Epithelial cell of esophagus (primary cell): Measurements from ENCODE around the gene RALGAPA2.

ENCODE experiments used
- DNase-seq: peaks from one replicate; pipeline ENCODE4 v3.0.0; 2010; ENCODE audit warnings: low read depth
- H3K4me3 ChIP-seq: 2 replicates; pipeline ENCODE4 v1.5.1; 2011; ENCODE audit warnings: mild to moderate bottlenecking, low read length, control low read depth
- TF ChIP-seq, protein P1 (sequence below): IDR thresholded peaks from 2 replicates; pipeline ENCODE4 v1.5.1; 2011; ENCODE audit warnings: low read depth, mild to moderate bottlenecking, low read length, control low read depth, inconsistent platforms; ENCODE audit not compliant: insufficient read depth; ENCODE audit errors: missing control alignments

Gene RALGAPA2

DNA sequence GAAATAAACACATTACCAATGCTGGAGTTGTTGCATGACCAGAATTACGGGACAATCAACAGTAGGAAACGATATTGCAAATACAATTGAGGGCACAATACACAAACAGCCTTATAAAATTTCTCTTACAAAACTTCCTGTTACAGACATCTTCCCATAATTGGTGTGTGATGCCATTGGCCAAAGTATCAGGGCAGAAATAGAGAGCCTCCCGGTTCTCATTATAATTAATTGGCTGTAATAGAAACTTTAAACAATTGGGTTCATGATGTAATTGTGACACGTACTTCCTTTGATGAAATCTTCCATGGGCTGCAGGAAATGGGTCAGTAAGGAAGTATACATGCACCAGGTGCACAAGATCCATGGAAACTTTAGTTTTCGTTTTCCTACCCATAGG lies 40.3 kb upstream of the RALGAPA2 start:
- no peak overlapping the region for H3K4me3 ChIP-seq
- DNase-seq = no peak
- TF ChIP-seq, protein P1, sequence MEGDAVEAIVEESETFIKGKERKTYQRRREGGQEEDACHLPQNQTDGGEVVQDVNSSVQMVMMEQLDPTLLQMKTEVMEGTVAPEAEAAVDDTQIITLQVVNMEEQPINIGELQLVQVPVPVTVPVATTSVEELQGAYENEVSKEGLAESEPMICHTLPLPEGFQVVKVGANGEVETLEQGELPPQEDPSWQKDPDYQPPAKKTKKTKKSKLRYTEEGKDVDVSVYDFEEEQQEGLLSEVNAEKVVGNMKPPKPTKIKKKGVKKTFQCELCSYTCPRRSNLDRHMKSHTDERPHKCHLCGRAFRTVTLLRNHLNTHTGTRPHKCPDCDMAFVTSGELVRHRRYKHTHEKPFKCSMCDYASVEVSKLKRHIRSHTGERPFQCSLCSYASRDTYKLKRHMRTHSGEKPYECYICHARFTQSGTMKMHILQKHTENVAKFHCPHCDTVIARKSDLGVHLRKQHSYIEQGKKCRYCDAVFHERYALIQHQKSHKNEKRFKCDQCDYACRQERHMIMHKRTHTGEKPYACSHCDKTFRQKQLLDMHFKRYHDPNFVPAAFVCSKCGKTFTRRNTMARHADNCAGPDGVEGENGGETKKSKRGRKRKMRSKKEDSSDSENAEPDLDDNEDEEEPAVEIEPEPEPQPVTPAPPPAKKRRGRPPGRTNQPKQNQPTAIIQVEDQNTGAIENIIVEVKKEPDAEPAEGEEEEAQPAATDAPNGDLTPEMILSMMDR = no peak

DNA sequence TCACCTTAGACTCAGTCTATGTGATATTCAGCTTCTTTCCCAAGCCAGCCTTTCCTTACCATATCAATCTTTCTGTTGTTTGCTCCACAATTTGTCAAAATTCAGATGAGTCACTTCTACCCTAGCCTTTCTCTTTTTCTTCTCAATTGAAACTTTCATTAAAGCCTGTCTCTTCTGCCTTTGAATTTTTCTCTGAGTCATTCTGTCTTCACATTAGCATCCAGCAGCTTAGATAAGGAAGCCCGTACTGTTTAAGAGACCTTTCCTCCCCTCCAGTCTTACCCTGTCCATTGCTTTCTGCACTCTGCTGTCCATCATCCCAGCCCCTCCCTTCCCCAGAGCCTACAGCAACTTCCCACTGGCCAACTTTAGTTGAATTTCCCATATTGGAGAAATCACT lies 34.9 kb upstream of the RALGAPA2 start:
- no peak overlapping the region for H3K4me3 ChIP-seq
- DNase-seq = no peak
- TF ChIP-seq, protein P1 = no peak

DNA sequence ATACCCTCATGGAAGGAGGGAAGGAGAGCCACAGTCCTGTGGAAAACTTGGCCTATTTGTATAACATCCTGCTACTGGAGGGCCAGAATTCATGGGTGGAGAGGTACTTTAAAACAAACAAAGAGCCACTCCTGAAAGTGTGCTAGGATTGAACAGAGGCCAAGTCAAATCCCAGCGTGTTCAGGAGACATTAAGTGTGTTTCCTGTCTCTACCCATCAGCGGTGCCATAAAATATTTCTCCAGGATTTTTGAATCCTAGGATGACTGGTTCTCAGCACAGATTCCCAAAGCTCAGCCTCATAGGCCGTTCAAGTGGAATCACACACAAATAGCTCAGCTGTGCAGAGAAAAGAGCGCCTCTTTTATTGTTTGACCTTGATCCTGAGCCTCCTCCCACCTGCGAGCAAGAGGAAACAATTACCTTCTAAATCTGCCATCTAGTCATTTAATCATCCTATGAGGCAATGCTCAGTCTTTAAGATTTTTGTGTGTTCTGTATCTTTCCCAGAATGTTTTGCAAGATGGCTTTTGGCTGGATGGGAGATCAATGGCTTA lies 31.8 kb upstream of the RALGAPA2 start:
- H3K4me3 ChIP-seq = no peak overlapping the region
- TF ChIP-seq, protein P1 = no peak
- no peak for DNase-seq

DNA sequence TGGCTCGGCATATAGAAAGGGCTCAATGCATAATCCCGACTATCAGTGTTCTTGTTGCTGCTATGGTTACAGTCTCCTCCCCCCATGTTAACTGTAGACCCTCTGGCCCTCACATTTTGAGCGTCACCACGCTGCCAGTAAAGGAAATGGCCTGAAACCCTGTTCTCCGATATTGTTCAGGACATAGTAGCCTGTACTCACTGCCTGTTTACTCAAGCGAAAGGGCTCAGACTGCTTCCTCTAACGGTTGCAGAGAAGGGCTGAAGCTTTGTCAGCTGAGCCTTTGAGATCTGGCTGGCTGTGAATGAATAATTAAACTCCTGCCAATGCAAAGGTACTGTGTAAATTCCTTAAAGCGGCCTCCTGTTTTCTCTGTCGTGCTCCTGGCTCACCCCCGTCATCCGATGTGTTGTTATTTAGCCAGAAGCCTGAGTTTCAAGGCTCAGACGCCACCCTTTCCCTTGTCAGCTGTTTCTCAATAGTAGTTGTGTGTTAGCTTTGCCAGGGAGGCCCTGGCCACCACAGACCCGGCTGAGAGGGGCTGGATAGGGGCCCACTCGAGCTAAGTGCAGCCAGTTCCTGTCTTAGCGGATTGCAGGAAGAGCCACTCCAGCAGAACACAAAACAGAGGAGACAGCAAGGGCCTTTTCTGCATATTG lies 31.2 kb upstream of the RALGAPA2 start:
- TF ChIP-seq, protein P1 = no peak
- DNase-seq = no peak
- no peak overlapping the region for H3K4me3 ChIP-seq

DNA sequence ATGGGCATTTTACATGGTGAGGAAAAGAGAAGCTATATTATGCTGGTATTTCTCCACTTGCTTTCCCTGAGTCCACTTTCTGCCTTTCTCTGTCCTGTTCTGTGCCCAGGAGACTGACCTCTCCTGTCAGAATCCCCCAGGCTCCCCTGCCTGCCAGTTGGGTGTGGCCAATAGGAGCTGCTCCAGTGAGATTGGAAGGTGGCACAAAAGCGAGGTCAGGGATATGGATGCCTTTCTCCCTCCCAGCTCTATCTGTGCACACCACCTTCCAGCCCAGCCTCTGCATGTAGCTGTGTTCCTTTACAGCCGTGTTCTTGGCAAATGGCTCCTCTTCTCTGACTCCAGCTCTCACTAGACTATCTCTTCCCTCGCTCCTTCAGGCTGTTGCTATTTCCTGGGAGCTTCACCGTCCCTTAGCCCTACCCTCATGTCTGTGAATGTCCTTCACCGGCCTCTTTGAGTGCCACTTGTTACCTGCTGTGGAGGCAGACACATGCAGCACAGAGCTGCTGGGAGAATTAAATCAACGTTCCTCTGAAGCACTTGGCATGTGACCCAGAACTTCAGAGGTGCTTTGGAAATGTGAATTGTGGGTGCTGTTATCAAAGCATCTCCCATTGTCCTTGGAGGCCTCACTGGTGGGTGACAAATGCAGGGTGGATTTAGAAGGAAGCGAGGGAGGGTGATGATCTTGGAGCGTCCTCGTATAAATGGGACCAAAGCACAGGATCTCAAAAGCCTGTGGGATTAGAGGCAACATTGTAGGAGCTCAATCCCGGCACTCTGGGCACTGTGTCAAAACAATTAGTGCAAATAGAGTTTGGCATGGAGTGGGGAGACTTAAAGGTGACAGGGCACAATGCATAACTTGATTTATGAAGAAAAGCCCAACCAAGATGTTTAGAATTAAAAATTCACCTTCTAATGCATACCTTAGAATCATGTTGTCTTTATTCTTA lies 28.9 kb upstream of the RALGAPA2 start:
- no peak overlapping the region for H3K4me3 ChIP-seq
- no peak for DNase-seq
- TF ChIP-seq, protein P1 = no peak

DNA sequence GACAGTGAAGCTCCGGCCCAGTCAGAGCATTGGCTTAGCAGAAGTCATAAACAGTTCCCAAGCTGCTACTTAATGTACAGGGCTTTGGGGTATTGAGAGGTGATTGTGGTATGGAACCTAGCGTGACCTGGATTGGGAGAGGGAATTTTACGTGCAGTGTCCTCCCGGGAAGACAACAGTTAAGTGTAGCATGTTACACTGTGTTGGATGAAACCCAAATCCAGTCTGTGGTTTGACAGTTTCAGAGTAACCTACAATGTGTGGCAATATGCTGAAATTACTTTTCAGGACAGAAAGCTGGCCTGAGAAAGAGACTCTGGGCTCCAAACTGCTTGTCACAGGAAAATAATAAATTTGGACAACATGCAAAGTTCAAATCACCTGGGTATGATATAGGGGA lies 28.1 kb upstream of the RALGAPA2 start:
- TF ChIP-seq, protein P1 = no peak
- H3K4me3 ChIP-seq = no peak overlapping the region
- DNase-seq = no peak

DNA sequence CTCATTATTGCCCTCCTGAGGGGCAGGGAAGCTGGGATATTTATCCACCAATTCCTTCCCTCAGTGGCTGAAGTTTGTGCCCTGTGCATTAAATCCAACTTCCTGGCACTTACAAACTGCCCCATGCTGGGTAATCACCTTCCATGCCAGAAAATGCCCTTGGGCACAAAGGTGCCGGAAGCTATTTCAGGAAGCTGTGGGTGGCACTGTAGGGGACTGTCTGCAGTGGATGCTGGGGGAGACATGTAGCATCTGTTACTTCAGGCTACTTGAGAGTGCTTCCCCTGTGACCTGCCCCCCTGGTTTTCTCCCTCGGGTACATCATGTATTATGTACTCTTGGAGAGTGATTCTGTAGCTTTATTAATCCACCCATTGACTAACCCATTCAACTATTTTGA lies 24.7 kb upstream of the RALGAPA2 start:
- H3K4me3 ChIP-seq = no peak overlapping the region
- TF ChIP-seq, protein P1 = no peak
- no peak for DNase-seq
